Testis (tissue), 3 donors: Measurements from ENCODE around the gene C4orf50. TPM values are rescaled to one million over a fixed set of nuclear protein-coding genes. Genes with fewer than 3 reads are reported as not detected.

Experiments
- DNase-seq: peaks from one replicate; pipeline ENCODE4 v3.0.0-alpha.2; 2019
- H3K27ac ChIP-seq, 2 donors: fragments of 200-600 bp; sonication (generic); one replicate each; pipeline ENCODE4 v1.5.1; 2019
- H3K27me3 ChIP-seq: fragments of 200-600 bp; sonication (generic); one replicate; pipeline ENCODE4 v1.5.1; 2019
- H3K36me3 ChIP-seq: fragments of 200-600 bp; sonication (generic); one replicate; pipeline ENCODE4 v1.5.1; 2017; ENCODE audit warnings: low read depth; ENCODE audit errors: missing control alignments
- H3K4me1 ChIP-seq: fragments of 200-600 bp; sonication (generic); one replicate; pipeline ENCODE4 v1.5.1; 2019
- H3K4me3 ChIP-seq, 2 donors: fragments of 200-600 bp; sonication (generic); one replicate each; pipeline ENCODE4 v1.5.1; 2017 to 2019
- H3K9me3 ChIP-seq: fragments of 200-600 bp; sonication (generic); one replicate; pipeline ENCODE4 v1.5.1; 2017
- CTCF ChIP-seq, 3 experiments: fragments of 450-650 bp in 2 of 3; fragments of 200-600 bp in 1 of 3; sonication (generic) in 1 of 3; IDR thresholded peaks; one replicate each; pipeline ENCODE4 v1.5.1; 2016 to 2019; ENCODE audit warnings: antibody characterized with exemption in 3 of 3, mild to moderate bottlenecking in 2 of 3, moderate library complexity in 1 of 3
- POLR2A ChIP-seq: fragments of 450-650 bp; IDR thresholded peaks from one replicate; pipeline ENCODE4 v1.6.1; 2017; ENCODE audit warnings: antibody characterized with exemption, mild to moderate bottlenecking, moderate library complexity
- WGBS, 2 donors: methylation state at CpG; one replicate each; pipeline ENCODE4 v1.1.5; 2018; 5-methylcytosine and 5-hydroxymethylcytosine counted together
- intact Hi-C: fragments of 100-400 bp; cut with DNase I; formaldehyde crosslinking; loops from one replicate; pipeline ENCODE4 v1.15.1; 2023; ENCODE audit warnings: low total_unique reads
- polyA plus RNA-seq: library from polyadenylated mRNA; stranded (reverse); fragments of 350-450 nt; fragmentation: Illumina TruSeq; extraction: RNeasy Lipid Tissue Mini Kit (QIAGEN cat#74804); gene quantifications from one replicate; pipeline ENCODE4 v1.2.3, GENCODE V29; 2014; ENCODE audit warnings: low read depth, low replicate concordance; ENCODE audit not compliant: insufficient read depth
- total RNA-seq, 2 donors: library from RNA; depleted of rRNA; stranded (reverse); fragments of >200 nt; gene quantifications; one replicate each; pipeline ENCODE4 v1.2.3, GENCODE V29; 2016

Gene C4orf50
- total and polyA plus RNA-seq, 3 donors from 2014 or later: 1.1 to 2.7 (median 1.8) TPM

GRCh38 chr4:5918331-5918985 is 99.8 kb downstream of the C4orf50 start:
- no peak for DNase-seq
- Histone ChIP-seq H3K36me3 (no peaks in the 10 kb centered on the region), H3K27me3 (no peaks in the 10 kb centered on the region), H3K4me3 (no peak overlapping the region), H3K9me3 (no peaks in the 10 kb centered on the region), H3K27ac (no peak overlapping the region), H3K4me1 (no peaks in the 10 kb centered on the region)
- no peak for TF ChIP-seq CTCF (IDR thresholded peaks at IDR 0.05)
- WGBS, 2 donors: 52 to 60% methylated on average over 5 to 8 of the region's 8 CpGs
- intact Hi-C loops: no loop called here

- H3K27me3 ChIP-seq: no peaks in the 10 kb centered on the region
- no peak overlapping the region for H3K27ac ChIP-seq
- 52 to 60% methylated on average over 10 to 11 of the region's 11 CpGs for WGBS, 2 donors
- no peak overlapping the region for H3K4me3 ChIP-seq
- H3K36me3 ChIP-seq: no peaks in the 10 kb centered on the region
- intact Hi-C loops: no loop called here
- DNase-seq: no peak
- TF ChIP-seq POLR2A: no peak
- no peaks in the 10 kb centered on the region for H3K4me1 ChIP-seq
- no peaks in the 10 kb centered on the region for H3K9me3 ChIP-seq
Observed at GRCh38 chr4:5917672-5918071, 100.6 kb downstream of the C4orf50 start.

- H3K4me3 ChIP-seq: no peak overlapping the region
- no peak overlapping the region for H3K27ac ChIP-seq
- intact Hi-C loops: no loop called here
- TF ChIP-seq POLR2A (no peak), CTCF (IDR thresholded peaks at IDR 0.05) (no peak)
- no peaks in the 10 kb centered on the region for H3K9me3 ChIP-seq
- H3K4me1 ChIP-seq: no peaks in the 10 kb centered on the region
- no peaks in the 10 kb centered on the region for H3K27me3 ChIP-seq
- 59 to 89% methylated on average over 1 to 3 of the region's 3 CpGs for WGBS, 2 donors
- no peaks in the 10 kb centered on the region for H3K36me3 ChIP-seq
- DNase-seq: no peak
Observed at GRCh38 chr4:5916229-5916628, 102.0 kb downstream of the C4orf50 start.

- Histone ChIP-seq H3K9me3 (no peaks in the 10 kb centered on the region), H3K36me3 (no peaks in the 10 kb centered on the region), H3K27ac (no peak overlapping the region), H3K4me3 (no peak overlapping the region), H3K27me3 (no peaks in the 10 kb centered on the region), H3K4me1 (no peaks in the 10 kb centered on the region)
- DNase-seq: no peak
- intact Hi-C loops: no loop called here
- no peak for TF ChIP-seq CTCF (IDR thresholded peaks at IDR 0.05)
- TF ChIP-seq POLR2A: no peak
- 83 to 88% methylated on average over 7 of the region's 7 CpGs for WGBS, 2 donors
Observed at GRCh38 chr4:5913454-5913853, 104.8 kb downstream of the C4orf50 start.

GRCh38 chr4:5912614-5913019 is 105.6 kb downstream of the C4orf50 start:
- Histone ChIP-seq H3K27ac (no peak overlapping the region), H3K4me3 (no peak overlapping the region), H3K36me3 (no peaks in the 10 kb centered on the region), H3K4me1 (no peaks in the 10 kb centered on the region), H3K9me3 (no peaks in the 10 kb centered on the region), H3K27me3 (no peaks in the 10 kb centered on the region)
- intact Hi-C loops: no loop called here
- TF ChIP-seq CTCF (IDR thresholded peaks at IDR 0.05) (no peak), POLR2A (no peak)
- WGBS, 2 donors: 52 to 71% methylated on average over 1 of the region's 1 CpG
- DNase-seq: no peak
